Astrocyte of the cerebellum (primary cell): ENCODE results near the gene KCTD13.
"Not testable (repeated sequence)": the region's sequence is repeated elsewhere in the genome, so short reads cannot be mapped to it uniquely, and the experiment has no call there.

Experiments used
- DNase-seq: peaks from one replicate; pipeline ENCODE4 v3.0.0-alpha.2; 2011; ENCODE audit warnings: low read depth
- H3K4me3 ChIP-seq: 2 replicates; pipeline ENCODE4 v1.5.1; 2011; ENCODE audit warnings: mild to moderate bottlenecking, low read depth, low read length, moderate library complexity
- in situ Hi-C: cut with HindIII; loops from 2 replicates; pipeline ENCODE4 v1.10.0; 2017; ENCODE audit warnings: low sequenced_read_pairs
- TF ChIP-seq, protein P1 (sequence below): IDR thresholded peaks from 2 replicates; pipeline ENCODE4 v1.5.1; 2012; ENCODE audit warnings: low read length, low read depth, moderate library complexity, mild to moderate bottlenecking; ENCODE audit errors: missing control alignments

The KCTD13 gene

DNA sequence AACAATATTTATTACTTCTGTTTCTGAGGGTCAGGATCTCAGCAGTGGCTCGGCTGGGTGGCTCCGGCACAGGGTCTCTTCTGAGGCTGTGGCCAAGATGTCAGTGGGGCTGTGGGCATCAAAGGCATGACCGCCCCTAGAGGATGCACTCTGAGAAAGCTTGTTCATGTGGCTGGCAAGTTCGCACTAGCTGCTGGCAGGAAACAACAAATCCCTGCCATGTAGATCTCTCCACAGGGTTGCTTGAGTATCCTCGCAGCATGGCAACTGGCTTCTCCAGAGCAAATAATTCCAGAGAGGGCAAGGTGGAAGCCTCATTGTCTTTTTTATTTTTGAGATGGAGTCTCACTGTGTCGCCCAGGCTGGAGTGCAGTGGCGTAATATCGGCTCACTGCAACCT is 12.5 kb downstream of the KCTD13 start:
- no peak for DNase-seq
- TF ChIP-seq, protein P1, sequence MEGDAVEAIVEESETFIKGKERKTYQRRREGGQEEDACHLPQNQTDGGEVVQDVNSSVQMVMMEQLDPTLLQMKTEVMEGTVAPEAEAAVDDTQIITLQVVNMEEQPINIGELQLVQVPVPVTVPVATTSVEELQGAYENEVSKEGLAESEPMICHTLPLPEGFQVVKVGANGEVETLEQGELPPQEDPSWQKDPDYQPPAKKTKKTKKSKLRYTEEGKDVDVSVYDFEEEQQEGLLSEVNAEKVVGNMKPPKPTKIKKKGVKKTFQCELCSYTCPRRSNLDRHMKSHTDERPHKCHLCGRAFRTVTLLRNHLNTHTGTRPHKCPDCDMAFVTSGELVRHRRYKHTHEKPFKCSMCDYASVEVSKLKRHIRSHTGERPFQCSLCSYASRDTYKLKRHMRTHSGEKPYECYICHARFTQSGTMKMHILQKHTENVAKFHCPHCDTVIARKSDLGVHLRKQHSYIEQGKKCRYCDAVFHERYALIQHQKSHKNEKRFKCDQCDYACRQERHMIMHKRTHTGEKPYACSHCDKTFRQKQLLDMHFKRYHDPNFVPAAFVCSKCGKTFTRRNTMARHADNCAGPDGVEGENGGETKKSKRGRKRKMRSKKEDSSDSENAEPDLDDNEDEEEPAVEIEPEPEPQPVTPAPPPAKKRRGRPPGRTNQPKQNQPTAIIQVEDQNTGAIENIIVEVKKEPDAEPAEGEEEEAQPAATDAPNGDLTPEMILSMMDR, result no peak
- in situ Hi-C loops, result no loop called here
- H3K4me3 ChIP-seq, result no peak overlapping the region

DNA sequence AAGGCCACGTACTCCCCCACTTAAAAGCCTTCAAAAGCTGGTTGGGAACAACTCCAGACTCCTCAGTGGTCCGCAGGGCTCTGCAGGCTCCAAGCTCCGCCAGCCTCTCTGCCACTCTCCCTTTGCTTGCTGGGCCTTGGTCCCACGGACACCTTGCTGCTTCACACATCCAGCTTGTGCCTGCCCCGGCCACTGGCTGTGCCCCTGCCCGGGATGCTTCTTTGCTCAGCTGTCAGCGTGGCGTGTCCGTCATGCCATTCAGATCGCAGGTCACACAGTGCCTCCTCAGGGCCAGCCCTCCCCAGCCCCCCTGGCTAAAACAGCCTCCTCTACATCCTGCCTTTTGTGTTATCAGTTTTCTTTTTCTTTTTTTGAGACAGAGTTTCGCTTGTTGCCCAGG is 13.9 kb downstream of the KCTD13 start:
- no peak overlapping the region for H3K4me3 ChIP-seq
- no peak for DNase-seq
- in situ Hi-C loops, result no loop called here
- TF ChIP-seq, protein P1, result no peak

GRCh38 chr16:29911676-29912010 is 14.4 kb downstream of the KCTD13 start:
- TF ChIP-seq, protein P1, result no peak
- no peak for DNase-seq
- in situ Hi-C loops, result no loop called here
- no peak overlapping the region for H3K4me3 ChIP-seq

- DNase-seq, result no peak
- in situ Hi-C loops, result no loop called here
- no peak overlapping the region for H3K4me3 ChIP-seq
Measured at GRCh38 chr16:29910819-29911675, 15.0 kb downstream of the KCTD13 start.

GRCh38 chr16:29909851-29910250 is 16.2 kb downstream of the KCTD13 start:
- DNase-seq, in situ Hi-C loops, H3K4me3 ChIP-seq: not testable (repeated sequence)

More at GRCh38 chr16:29910819-29911675, 15.0 kb downstream of the KCTD13 start:
- TF ChIP-seq, protein P1, result no peak

GRCh38 chr16:29909391-29909790 is 16.6 kb downstream of the KCTD13 start:
- in situ Hi-C loops, result no loop called here
- DNase-seq, result no peak
- TF ChIP-seq, protein P1, result no peak
- no peak overlapping the region for H3K4me3 ChIP-seq

GRCh38 chr16:29908719-29909220 is 17.3 kb downstream of the KCTD13 start:
- TF ChIP-seq, protein P1, result no peak
- no peak for DNase-seq
- in situ Hi-C loops, result no loop called here
- no peak overlapping the region for H3K4me3 ChIP-seq
